ENCODE results near the gene PTPRM.

Gene PTPRM

DNA sequence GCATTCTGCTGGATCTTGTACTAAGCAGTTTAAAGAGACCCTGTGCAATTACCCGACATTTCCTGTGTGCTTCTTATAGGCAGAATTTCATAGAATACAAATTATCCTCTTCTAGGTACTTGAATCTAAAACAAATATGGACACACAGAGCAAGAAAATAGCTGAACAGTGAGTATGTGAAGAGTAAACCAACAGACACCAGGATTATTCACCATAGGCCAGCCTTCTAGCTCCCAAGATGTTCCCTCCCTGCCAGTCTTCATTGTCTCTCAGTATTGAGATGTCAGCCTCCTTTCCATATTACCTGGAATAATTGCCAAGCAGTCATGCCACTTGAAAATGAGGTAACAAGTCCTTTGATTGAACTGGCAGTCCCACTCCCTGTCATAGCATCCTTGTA lies 187.1 kb downstream of the PTPRM start:
- DNase-seq (ENCODE audit: low spot score), result no peak
- peak; percentile 89 for FAIRE-seq

DNA sequence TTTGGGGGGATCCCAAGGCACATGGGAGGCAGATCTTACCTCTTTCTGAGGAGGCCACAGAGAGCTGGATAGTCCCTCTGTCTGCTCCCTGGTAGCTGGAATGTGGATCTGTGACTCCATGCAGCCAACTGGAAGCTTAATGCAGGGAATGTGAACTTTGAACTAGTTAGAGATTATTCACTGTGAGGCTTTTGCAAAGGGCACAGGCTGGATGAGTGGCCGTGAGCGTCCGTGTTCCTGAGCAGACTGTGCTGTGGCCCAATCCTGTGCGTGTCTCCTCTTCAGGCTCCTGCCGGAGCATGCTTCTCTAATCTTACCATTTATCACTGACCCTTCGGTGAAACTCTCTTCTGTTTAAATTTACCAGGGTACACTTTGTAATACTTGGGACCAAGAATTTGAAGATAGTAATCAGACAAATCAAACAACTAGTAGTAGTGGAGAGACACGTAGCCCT lies 187.6 kb downstream of the PTPRM start:
- DNase-seq (ENCODE audit: low spot score) (no peak), FAIRE-seq (no peak)

DNA sequence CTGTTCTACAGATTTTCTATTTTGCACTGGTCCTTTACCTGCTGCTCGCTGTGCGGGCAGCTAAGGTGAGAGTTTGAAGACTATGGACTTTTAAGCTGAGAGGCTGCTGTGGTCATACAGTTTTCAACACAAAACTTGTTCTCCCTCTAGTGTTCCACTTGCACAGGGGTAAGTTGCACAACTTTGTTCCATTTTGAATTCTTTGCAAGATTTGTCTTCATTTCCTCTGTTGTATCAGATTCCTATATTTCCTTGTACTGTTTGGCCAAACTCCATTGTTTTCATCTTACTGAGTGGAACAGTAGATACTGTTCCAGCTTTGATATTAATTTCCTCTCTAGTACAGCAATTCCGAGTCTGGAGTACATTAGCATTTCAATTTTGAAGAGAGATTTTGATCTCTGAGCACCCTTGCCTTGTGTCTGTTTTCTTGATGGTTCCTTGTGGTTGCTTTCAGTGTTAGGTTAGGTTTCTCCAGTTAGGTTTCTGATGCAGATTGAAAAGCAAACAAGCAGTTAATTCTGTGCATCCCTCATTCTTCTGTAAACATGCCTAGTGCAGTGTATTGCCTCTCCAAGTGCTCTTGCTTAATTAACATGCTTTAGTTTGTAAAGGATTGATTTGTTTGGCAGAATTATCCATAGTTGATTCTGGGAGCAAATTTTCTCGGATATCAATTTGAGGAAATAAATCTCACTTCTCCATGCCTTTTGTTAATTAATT lies 188.8 kb downstream of the PTPRM start:
- FAIRE-seq (peak; percentile 17), DNase-seq (ENCODE audit: low spot score) (no peak)

DNA sequence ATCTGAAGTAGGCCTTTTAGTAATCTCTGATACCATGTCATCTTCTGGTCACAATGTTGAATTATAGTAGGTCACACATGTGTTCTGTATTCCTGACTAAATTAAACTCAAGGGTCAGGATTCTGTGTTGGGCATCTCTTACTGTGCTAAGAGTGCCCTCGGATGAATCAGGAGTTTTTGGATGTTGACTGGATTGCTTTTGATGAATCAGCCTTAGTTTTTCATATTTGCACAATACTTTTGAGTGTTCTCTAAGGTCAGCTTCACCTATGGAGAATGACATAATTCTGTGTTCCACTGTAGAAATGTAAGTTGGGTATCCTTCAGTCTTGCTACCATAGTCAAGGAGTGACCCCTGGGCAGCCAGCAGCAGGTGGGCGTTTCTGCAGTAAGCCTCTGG lies 190.1 kb downstream of the PTPRM start:
- FAIRE-seq (no peak), DNase-seq (ENCODE audit: low spot score) (no peak)

DNA sequence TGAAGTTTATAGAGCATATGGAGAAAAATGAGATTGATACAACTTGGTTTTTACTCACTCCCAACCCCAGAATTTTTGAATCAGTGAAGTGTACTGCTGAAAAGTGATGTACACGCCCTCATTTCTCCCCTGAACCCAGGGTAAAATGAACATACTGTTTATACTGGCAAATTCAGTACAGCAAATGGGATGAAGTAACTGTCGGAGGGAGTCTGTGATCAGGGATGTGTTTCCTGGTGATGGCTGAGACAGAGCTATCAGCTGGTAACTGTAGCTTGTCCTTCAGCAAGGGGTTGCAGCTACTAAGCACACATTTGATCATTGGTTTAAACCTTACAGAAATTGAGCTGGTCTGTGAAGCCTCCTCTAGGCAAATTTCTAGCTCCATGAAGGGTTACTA lies 191.6 kb downstream of the PTPRM start:
- FAIRE-seq, result peak; percentile 9
- DNase-seq (ENCODE audit: low spot score), result no peak

DNA sequence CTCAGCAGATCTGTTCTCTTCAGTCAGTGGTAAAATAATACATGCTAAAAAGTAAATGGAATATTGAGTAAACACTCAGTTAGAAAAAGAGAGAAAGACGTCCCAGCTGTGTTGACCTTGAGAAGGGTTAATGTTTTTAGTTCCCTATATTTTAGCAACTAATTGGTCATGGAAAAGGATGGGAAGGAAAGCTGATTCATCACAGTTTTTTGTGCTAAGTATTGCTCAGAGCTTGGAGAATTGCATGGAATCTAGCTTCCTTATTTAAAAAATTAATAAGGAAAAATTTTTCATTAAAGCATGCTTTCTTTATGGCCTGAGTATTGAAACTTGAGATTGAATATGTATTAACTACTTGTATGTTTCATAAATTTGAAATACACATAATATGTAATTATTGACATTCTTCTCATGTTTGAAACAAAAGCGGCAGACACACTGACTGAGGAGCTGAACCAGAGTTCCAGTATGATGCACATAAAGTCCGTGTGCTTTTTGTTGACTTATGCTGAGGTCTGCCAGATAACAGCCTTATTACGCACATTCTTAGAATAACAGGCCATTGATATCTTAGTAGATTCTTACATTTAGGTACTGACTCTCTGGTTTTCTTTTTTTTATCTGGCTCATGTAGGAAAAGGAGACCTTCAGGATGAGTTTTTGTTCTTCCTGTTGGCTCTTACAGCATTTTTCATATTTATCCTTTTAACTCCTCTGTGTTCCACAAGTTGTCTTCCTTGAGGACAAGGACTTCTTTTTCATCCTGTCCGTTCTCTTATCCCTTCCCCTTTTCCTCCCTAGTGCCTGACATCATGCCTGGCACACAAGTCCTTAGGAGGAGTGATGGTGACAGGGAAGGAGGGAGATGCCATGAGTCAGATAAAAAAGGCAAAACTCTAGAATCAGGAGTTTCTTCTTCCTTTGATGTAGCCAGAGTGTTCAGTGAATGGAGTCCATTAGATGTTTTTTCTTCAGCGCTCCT lies 194.1 kb downstream of the PTPRM start:
- DNase-seq (ENCODE audit: low spot score), result no peak
- no peak for FAIRE-seq

DNA sequence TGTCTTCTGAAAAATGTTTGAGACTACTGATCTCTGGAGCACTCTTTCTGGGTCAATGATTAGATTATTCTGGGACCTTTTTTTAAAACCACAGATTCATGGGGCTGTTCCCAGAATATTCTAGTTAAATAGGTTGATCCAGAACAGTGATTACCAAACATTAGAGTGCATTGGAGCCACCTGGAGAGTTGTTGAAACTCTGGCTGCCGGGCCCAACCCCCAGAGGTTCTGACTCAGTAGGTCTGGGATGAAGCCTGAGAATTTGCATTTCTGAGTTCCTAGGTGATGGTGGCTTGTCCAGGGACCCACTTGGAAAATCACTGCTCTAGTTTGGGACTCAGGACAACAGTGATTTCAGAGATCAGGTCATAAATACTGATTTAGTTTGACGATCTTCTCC lies 197.3 kb downstream of the PTPRM start:
- DNase-seq (ENCODE audit: low spot score), result no peak
- FAIRE-seq, result no peak

DNA sequence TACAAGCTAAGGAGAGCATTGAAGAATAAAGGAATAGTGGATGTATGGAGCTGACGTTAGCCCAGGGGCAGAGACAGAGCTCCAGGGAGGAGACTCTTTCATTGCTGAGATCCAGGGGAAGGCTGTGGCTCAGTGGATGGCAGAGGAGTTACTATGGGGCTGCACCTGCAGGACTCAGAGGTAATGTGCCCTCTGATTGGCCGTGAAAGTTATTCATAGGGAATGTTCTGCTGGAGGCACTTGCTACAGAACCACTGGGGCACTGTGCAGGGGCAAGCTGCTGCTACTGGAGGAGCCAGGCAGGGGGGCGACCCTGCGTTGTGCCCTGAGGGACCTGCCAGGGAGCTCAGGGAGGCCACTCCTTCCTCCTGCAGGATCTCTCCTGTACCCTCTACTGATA lies 199.2 kb downstream of the PTPRM start:
- DNase-seq (ENCODE audit: low spot score) (no peak), FAIRE-seq (peak; percentile 32)

DNA sequence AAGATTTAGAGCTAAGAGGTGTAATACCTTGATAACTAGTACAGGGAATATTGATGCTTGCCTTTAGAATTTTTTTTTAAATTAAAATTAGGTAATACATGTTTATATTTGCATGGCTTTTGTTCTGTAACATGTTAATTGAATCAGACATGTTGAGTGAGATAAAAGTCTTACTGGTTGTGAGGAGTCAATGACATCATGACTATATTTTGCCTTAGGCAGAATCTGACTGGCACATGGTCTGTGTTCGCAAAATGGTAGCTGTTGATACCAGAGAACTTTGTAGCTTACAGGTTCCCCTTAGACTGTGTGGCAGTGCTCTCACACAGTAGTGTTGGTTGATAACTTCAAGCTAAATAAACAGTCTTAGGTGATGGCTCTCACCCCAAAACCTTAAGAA lies 199.7 kb downstream of the PTPRM start:
- no peak for DNase-seq (ENCODE audit: low spot score)
- FAIRE-seq, result peak; percentile 85

DNA sequence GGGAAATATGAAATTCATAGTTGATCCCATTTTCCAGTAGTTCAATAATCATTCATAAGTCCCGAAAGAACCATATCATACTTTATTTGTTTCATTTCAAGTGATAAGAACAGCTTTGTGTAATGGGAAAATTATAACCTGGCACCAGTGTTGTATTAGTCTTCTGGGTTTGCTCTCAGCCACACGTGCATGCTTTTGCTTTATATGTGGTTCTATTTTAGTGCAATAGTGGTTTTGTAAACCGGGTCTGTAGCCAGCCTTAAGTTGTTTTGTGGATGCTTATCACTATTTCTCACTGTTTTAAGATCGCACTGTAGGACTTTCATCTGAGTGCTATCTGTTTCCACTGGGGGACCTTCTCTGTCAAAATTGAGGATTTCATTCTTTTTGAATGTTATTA lies 203.8 kb downstream of the PTPRM start:
- DNase-seq (ENCODE audit: low spot score) (no peak), FAIRE-seq (no peak)

DNA sequence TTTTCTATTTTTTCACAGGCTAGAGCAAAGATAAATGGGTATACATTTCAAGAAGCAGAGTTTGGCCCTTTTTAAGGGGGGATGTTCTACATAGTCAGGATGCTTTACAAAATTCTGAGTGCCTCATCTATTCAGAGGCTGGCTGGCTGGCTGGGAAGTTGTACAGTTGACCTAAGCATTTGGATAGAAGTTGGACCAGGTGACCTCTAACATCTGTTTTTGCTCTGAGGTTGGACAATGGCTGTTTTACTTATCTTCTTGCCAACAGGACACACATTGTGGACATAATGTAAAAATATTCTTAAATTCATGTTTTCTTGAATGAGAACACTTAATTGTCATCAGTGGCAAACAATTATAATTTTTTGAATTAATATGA lies 205.4 kb downstream of the PTPRM start:
- DNase-seq (ENCODE audit: low spot score) (no peak), FAIRE-seq (peak; percentile 40)

DNA sequence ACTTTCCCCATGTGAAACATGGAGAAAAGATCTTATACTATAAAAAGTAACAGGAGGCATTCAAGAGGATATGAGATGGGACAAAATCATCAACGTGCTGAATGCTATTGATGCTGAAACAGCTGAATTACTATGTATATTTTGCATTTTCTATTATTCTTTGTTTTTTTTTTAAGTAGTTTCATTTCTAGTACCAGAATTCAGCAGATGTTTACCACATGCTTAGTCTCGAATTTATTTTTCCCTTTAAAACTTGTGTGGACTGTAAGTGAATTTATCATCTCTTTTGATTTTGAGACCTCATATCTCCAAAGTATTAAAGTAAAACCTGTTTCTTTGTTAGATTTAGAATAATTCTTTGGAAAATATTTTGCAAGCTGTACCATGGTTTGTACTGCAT lies 205.8 kb downstream of the PTPRM start:
- DNase-seq (ENCODE audit: low spot score) (no peak), FAIRE-seq (no peak)

DNA sequence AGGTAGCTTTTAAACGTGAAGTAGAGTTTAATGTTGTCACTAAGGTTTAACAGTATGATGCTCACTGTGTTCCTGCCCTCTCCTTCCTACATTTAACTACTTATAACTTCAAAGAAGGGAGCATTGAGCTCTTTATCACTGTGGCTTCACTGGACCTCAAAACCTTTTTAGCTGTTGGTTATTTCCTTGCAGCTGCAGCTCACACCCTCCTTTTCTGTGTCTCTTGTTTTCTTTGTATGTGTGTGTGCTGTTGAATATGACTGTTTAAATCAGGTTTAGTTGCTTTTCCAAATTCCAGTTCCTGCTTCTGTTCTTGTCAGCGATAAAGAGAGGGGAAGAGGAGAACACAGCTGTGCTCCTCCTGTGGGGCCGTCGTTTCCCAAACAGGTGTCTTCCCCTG lies 208.0 kb downstream of the PTPRM start:
- DNase-seq (ENCODE audit: low spot score), result no peak
- peak; percentile 72 for FAIRE-seq

DNA sequence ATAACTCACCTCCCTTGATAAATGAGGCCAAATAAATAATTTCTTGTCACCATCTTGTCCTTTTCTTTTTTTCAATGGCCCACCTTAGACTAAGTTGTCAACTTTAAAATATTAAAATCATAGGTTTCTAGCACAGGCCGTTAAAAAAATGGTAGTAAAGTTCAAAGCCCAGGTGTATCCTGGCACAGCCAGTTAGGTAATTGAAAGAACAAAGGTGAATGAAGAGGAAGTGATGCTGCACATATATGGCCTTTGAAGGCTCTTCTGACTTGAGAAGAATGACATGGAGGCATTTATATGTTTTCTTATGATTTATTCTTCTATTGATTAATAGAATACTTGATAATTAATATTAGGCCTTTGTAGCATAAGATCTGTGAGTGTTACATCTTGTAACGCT lies 208.7 kb downstream of the PTPRM start:
- FAIRE-seq, result no peak
- no peak for DNase-seq (ENCODE audit: low spot score)

DNA sequence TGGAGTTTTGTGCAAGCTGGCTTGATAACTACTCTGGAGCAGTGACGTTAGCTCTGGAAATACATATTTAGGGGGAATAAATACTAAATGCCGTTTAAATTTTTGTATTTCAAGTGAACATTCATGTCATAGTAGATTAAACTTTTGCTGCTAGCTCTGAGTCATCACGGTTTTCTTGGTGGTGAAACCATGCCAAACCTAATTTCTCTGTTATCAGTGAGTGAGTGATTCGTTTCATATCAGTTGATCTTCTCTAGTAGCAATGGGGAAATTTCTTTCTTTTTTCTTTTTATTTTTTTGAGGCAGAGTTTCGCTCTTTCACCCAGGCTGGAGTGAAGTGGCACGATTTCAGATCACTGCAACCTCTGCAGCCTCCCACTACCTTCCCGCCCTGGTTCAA lies 211.1 kb downstream of the PTPRM start:
- no peak for DNase-seq (ENCODE audit: low spot score)
- peak; percentile 88 for FAIRE-seq

DNA sequence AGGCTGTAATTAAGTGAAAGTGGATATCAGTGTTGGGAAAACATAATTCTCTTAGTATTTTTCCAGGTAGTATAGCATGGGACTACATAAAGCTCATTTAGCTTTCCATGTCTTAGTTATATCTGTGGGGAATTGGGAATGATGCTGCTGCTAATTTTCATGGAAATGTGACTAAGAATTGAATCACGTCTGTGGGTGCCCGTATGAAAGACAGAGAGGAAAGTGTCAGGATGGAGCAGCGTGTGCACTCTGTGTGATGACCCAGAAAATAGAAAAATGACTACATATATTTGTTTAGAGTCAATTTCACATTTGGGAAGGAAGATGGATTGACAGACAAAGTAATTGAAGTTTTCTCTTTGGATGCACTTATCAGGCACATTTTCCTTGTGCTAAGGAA lies 212.1 kb downstream of the PTPRM start:
- FAIRE-seq (no peak), DNase-seq (ENCODE audit: low spot score) (no peak)

DNA sequence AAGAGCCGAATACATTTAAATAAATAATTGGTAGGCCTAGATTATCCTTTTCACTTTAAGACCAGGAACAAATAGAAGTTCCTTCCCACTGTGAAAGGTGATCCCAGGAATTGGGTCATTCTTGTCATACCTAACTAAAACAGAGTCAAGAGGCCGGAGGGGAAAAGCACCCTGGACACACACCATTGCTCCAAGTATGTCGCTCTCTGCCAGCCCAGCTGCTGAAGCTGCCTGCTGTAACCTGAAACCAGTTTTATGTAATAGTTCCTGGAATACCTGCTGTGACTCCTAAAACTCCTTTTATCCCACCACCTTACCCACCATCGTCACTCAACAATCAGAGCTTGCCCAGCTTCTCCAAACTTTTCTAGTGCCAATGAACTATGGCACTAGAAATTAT lies 217.1 kb downstream of the PTPRM start:
- FAIRE-seq (no peak), DNase-seq (ENCODE audit: low spot score) (no peak)

DNA sequence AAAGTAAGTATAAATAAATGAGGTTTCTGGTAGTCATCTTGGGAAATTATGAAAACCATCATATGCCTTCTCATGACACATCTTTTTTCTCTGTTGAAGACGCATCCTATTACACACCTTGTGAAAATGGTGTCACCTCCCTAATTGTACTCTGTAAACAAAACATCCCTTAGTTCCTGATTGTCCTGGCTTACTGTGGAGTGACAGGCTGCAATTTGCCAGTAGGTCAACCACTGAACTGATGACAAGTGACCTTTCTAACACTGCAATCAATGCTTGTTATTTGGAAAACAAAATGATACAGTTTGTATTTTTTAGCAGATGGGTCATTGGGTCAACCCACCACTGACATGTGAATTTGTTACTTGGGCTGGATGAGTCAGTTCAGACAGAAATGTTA lies 219.5 kb downstream of the PTPRM start:
- no peak for DNase-seq (ENCODE audit: low spot score)
- peak; percentile 46 for FAIRE-seq

DNA sequence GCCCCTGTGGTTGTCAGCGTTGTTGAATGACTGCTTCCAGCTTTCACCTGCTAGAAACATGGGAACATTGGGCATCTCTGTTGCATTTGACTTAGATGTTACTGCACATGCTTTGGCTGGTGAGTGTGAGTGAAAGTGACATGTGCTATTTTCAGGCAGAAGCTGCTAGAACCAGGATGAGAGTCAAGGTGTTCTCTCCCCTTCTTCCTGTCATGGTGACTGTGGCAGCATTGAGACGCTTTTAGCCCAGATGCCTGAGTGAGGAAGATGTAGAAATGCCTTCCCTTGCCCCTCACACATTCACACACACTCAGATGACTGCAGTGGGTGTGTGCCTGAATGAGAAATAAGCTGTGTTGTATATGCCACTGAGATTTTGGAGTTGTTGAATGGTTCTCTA lies 220.2 kb downstream of the PTPRM start:
- no peak for DNase-seq (ENCODE audit: low spot score)
- peak; percentile 56 for FAIRE-seq

DNA sequence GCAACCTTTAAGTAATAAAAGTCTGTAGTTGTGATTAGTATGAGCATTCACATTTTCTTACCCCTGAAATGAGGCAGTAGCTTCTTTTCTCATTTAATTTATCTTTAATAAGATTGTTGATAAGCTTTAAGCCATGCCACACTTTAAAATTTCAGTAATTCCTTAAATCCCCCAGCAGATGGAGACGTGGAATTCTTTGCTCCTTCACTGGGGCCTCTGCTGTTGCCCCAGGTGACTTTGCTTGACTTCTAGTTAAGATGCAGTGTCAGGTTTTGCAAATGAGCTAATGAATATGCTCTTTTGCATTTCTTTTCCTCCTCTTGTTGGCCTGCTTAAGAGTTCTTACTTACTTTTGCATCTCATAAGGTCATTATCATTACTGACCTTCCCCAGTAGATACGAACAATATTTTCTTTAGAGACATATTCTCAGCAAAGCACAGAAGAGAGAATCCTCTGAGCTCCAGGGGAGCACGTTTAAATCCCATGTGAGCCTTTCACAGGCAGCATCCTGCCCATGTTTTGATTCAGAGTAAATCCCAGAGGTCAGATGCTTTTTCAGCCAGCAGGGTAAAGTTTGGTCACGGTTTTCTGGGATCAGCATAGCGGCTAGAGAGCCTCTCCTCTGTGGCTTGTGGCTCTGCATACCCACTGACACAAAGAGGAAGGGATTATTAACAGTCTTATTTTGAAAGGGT lies 222.9 kb downstream of the PTPRM start:
- no peak for FAIRE-seq
- DNase-seq (ENCODE audit: low spot score), result peak; percentile 75

DNA sequence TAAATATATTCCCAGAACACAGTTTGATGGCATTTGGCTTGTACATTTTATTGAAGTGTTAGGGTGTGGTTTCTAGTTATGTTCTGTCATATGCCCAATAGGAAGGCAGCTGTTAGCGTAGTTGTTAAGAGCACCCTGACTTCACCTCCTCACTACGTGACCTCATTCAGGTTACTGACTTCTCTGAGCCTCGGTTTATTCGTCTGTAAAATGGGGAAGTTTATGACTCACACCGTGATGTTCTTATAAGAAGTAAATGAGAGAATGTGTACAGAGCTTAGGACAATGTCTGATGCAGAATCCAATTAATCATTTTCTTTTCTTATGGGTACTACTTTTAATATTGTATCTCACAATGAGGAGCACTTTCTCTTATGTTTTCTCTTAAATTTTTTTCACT lies 226.0 kb downstream of the PTPRM start:
- DNase-seq (ENCODE audit: low spot score) (no peak), FAIRE-seq (no peak)

DNA sequence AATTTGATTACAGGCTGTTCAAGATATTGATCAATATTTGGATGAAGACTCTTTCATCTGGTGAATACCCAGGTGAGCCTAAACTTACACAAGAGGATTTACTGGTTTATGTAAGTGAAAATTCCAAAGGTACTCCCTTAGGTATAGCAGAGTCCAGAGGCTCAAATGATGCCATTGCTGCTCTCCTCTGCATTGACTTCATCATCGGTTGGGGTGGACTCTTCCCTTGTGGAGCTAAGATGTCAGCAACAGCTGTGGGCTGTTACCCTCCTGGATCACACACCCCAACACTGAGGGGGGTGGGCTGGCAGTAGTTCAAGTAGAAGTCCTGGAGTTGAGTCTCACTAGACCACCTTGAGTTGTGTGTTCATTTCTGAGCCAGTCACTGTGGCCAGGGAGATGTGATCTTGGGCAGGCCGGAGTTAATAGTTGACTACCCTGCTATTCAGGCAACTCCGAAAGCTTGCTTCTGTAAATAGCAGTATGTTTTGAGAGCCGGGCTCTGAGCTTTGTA lies 236.9 kb downstream of the PTPRM start:
- FAIRE-seq (no peak), DNase-seq (ENCODE audit: low spot score) (no peak)
